Measurements from ENCODE around the gene F12. TPM values are rescaled to one million over a fixed set of nuclear protein-coding genes. Genes with fewer than 3 reads are reported as not detected.
A peak's percentile ranks its signal among the peaks of the same experiment; 100 is the strongest.

The F12 gene
- total and polyA plus RNA-seq, 2 experiments from 2014 or later: 4.6 to 5.0 TPM

GRCh38 chr5:177359451-177359851 lies 49.9 kb downstream of the F12 start:
- no peaks in the 10 kb centered on the region for H3K27me3 ChIP-seq
- H3K4me3 ChIP-seq: no peak overlapping the region
- peaks cover 25% of the 10 kb centered on the region for H3K4me1 ChIP-seq (ENCODE audit: low read depth)
- TF ChIP-seq, protein P1, sequence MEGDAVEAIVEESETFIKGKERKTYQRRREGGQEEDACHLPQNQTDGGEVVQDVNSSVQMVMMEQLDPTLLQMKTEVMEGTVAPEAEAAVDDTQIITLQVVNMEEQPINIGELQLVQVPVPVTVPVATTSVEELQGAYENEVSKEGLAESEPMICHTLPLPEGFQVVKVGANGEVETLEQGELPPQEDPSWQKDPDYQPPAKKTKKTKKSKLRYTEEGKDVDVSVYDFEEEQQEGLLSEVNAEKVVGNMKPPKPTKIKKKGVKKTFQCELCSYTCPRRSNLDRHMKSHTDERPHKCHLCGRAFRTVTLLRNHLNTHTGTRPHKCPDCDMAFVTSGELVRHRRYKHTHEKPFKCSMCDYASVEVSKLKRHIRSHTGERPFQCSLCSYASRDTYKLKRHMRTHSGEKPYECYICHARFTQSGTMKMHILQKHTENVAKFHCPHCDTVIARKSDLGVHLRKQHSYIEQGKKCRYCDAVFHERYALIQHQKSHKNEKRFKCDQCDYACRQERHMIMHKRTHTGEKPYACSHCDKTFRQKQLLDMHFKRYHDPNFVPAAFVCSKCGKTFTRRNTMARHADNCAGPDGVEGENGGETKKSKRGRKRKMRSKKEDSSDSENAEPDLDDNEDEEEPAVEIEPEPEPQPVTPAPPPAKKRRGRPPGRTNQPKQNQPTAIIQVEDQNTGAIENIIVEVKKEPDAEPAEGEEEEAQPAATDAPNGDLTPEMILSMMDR (IDR thresholded peaks at IDR 0.05; ENCODE audit: low read depth, low read length): no peak
- peak in 1 of 2 donors; percentile 48 for DNase-seq (ENCODE audit: low read depth in 1 of 2, low spot score in 1 of 2)
- H3K27ac ChIP-seq: peak overlapping the region; percentile 76
- H3K9me3 ChIP-seq (ENCODE audit: low read depth): no peaks in the 10 kb centered on the region
- no peaks in the 10 kb centered on the region for H3K36me3 ChIP-seq

- no peaks in the 10 kb centered on the region for H3K9me3 ChIP-seq (ENCODE audit: low read depth)
- no peaks in the 10 kb centered on the region for H3K27me3 ChIP-seq
- H3K4me1 ChIP-seq (ENCODE audit: low read depth): peaks cover 25% of the 10 kb centered on the region
- TF ChIP-seq, protein P1 (IDR thresholded peaks at IDR 0.05; ENCODE audit: low read depth, low read length): no peak
- H3K36me3 ChIP-seq: no peaks in the 10 kb centered on the region
- H3K4me3 ChIP-seq: no peak overlapping the region
- no peak for DNase-seq (ENCODE audit: low read depth in 1 of 2, low spot score in 1 of 2)
- peak overlapping the region; percentile 76 for H3K27ac ChIP-seq
Measured at GRCh38 chr5:177358370-177358819, 51.0 kb downstream of the F12 start.

- TF ChIP-seq, protein P1 (IDR thresholded peaks at IDR 0.05; ENCODE audit: low read depth, low read length): no peak
- H3K36me3 ChIP-seq: no peaks in the 10 kb centered on the region
- H3K9me3 ChIP-seq (ENCODE audit: low read depth): no peaks in the 10 kb centered on the region
- DNase-seq (ENCODE audit: low read depth in 1 of 2, low spot score in 1 of 2): peak in 1 of 2 donors; percentile 65
- H3K27me3 ChIP-seq: no peaks in the 10 kb centered on the region
- peak within 1 kb of the TSS; percentile 76 for H3K27ac ChIP-seq
- peaks cover 25% of the 10 kb centered on the region for H3K4me1 ChIP-seq (ENCODE audit: low read depth)
- no peak within 1 kb of the TSS for H3K4me3 ChIP-seq
Measured at GRCh38 chr5:177357459-177358351, 51.7 kb downstream of the F12 start, which contains the start of gene RGS14. RGS14 (plus strand) TSS chr5:177357924; CDS start chr5:177358025, 101 bp downstream.

DNA sequence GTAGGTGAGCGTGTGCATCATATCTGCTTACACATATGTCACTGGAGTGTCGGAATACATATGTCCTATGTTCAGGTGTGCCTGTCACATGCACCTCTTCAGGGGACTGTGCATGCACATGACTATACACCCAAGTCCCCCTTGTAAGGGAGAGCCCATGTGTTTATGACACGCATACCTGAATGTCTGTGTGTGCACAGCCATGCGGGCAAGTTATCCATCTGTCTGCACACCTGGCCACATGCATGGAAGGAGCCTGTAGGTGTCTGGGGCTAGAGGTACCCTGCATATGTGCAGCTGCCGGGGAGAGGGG lies 52.3 kb downstream of the F12 start:
- Histone ChIP-seq H3K4me1 (ENCODE audit: low read depth) (peaks cover 20% of the 10 kb centered on the region), H3K4me3 (no peak overlapping the region), H3K9me3 (ENCODE audit: low read depth) (no peaks in the 10 kb centered on the region), H3K27me3 (no peaks in the 10 kb centered on the region), H3K27ac (no peak overlapping the region), H3K36me3 (no peaks in the 10 kb centered on the region)
- DNase-seq (ENCODE audit: low read depth in 1 of 2, low spot score in 1 of 2): no peak
- TF ChIP-seq, protein P1 (IDR thresholded peaks at IDR 0.05; ENCODE audit: low read depth, low read length): no peak

- no peaks in the 10 kb centered on the region for H3K9me3 ChIP-seq (ENCODE audit: low read depth)
- DNase-seq (ENCODE audit: low read depth in 1 of 2, low spot score in 1 of 2): no peak
- no peaks in the 10 kb centered on the region for H3K36me3 ChIP-seq
- H3K4me1 ChIP-seq (ENCODE audit: low read depth): peaks cover 19% of the 10 kb centered on the region
- no peak overlapping the region for H3K27ac ChIP-seq
- TF ChIP-seq, protein P1 (IDR thresholded peaks at IDR 0.05; ENCODE audit: low read depth, low read length): no peak
- no peak overlapping the region for H3K4me3 ChIP-seq
- H3K27me3 ChIP-seq: no peaks in the 10 kb centered on the region
Measured at GRCh38 chr5:177356746-177357145, 52.6 kb downstream of the F12 start.

Measured in cardiac muscle cell (in vitro differentiated cells and primary cell).